NOMO-1 treated with dmso at 0.1 percent for 144 hours (cell line): ENCODE data around the gene NSUN2.

Source experiments
- DNase-seq: peaks from one replicate; lab custom pipeline; 2025; ENCODE audit not compliant: unreplicated experiment; lab: John Stamatoyannopoulos, UW

Gene NSUN2

GRCh38 chr5:6606884-6607558, 25.8 kb downstream of the NSUN2 start:
- DNase-seq = no peak

- no peak for DNase-seq
Measured at GRCh38 chr5:6604946-6605345, 27.9 kb downstream of the NSUN2 start.

GRCh38 chr5:6604341-6604740, 28.5 kb downstream of the NSUN2 start:
- DNase-seq = no peak

DNA sequence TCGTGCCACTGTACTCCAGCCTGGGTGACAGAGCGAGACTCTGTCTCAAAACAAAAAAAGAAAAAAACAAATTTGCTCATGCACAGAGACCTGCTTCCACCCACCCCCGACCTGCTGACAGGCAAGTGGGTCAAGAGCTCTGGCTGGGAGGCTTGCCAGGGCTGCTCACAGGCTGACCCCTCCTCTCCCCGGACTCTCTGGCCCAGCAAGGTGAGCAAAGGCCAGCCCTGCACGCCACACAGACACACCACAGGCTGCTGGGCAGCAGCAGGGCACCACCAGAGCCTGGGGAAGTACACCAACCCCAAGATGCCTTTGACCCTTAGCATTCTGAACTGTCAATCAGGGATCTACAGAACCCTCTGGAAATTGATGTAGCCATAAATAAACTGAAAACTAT, 29.2 kb downstream of the NSUN2 start:
- no peak for DNase-seq

- DNase-seq = no peak
Measured at GRCh38 chr5:6602441-6602840, 30.4 kb downstream of the NSUN2 start.

DNA sequence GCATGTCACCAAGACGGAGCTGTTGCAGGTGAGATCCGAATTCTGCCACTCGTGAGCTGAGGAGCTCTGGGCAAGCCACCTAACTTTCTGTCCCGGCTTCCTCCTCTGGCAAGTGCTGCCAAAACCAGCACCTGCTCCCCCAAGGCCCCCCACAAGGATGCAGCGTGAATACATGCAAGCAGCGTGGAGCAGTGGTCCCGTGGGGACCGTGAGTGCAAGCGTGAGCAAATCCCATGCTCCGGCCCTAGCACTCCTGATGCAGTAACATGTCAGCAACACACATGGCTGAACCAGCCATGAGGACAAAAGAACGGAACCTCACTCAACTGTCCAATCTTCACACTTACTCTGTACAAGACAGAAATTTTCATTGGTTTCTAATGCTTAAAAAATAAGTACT, 31.0 kb downstream of the NSUN2 start:
- DNase-seq = no peak

GRCh38 chr5:6601271-6601670, 31.6 kb downstream of the NSUN2 start:
- no peak for DNase-seq

GRCh38 chr5:6599739-6600138, 33.1 kb downstream of the NSUN2 start:
- DNase-seq = no peak

DNA sequence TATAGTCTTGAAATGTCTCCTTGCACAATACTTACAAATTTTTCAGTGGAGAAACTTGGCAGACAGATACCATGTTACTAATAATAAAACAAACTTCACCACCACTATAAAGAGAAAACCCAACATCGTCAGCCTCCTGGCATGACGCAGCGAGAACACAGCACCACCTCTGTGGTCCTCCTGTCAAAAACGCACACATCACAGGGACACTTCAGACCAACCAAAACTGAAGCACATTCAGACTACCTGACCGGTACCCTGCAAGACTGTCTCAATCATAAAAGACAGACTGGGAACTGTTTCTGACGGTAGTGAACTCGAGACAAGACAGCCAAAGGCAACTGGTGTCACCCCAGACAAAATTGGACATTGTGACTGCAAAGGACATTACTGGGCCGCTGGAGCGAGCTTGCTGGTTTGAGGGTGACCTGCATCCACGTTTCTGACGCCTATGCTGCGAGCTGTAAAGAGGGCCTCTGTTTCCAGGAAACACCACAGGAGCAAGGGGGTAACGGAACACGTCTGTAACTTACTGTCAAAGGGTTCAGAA, 34.4 kb downstream of the NSUN2 start:
- DNase-seq = no peak

GRCh38 chr5:6597557-6597956, 35.3 kb downstream of the NSUN2 start:
- no peak for DNase-seq

GRCh38 chr5:6596388-6596787, 36.5 kb downstream of the NSUN2 start:
- DNase-seq = no peak

DNA sequence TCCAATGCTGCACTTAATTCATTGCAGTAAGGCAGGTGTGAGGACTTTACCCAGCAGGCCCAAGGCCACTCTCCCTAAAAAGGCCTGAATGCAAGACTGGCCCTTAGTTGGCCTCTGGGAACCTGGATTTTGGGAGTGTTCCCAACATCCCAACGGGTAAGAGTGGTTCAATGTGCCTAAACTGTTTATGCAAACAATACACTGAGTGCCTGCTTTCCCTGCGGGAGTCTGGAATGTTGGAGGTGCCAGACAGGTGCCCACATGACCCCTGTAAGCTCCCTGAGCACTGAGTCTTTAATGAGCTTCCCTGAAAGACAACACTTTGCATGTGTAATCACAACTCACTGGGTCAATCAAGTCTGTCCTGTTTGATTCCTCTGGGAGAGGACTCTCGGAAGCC, 37.4 kb downstream of the NSUN2 start:
- DNase-seq = no peak

- DNase-seq = no peak
Measured at GRCh38 chr5:6594066-6594465, 38.8 kb downstream of the NSUN2 start.

DNA sequence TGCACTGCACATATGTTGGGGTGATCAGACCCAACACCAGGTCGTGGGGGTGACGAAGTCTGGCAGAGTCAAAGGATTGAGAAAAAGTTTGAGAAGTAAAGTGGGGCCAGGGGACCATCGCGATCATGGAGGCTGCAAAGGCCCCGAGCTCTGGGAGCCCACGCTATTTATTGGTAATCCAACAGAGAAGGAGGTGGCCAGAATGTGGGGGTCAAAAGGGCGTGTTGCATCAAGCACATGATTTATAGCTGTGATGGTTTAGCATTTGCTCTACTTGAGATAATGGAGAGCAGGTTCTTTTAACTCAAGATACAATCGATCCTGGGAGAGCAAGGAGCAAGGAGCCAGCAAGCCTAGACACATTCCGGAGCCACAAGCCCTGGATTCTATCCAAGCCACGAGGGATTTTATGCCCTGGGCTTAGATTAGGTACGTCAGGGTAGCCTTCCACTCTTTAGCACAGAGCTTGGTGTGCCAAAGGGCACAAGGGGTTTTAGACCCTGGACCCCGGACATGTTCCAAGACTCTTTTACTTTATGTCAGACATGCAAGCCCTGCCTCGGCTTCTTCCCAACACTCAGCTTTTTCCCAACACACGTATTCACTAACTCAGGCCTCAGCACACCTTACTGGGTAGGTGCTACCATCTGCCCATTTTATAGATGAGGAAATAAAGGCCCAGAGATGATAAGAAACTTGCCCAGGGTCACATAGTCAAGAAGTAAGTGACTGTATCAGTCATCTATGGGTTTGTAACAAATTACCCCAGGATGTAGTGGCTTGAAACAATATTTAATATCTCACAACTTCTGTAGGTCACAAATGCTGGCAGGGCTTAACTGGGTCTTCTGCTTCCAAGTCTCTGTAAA, 39.5 kb downstream of the NSUN2 start:
- DNase-seq = no peak

DNA sequence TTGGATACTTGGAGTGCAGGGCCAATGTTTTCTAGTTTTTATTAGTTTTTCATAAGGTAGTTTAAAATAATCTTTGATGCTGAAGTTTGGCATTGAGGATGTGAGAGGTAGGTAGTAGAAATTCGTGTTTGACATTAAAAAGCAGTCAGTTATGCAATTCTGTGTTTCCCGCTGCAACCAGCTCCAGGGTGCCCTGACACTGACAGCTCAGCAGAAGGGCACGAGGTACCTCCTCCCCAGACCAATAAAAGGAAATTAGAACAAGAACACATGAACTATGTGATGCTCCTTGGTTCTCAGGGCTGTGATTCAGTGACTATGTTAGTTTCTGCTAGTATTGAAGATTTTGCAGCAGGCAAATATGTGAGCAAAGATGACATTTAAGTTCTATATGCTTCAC, 40.2 kb downstream of the NSUN2 start:
- no peak for DNase-seq

DNA sequence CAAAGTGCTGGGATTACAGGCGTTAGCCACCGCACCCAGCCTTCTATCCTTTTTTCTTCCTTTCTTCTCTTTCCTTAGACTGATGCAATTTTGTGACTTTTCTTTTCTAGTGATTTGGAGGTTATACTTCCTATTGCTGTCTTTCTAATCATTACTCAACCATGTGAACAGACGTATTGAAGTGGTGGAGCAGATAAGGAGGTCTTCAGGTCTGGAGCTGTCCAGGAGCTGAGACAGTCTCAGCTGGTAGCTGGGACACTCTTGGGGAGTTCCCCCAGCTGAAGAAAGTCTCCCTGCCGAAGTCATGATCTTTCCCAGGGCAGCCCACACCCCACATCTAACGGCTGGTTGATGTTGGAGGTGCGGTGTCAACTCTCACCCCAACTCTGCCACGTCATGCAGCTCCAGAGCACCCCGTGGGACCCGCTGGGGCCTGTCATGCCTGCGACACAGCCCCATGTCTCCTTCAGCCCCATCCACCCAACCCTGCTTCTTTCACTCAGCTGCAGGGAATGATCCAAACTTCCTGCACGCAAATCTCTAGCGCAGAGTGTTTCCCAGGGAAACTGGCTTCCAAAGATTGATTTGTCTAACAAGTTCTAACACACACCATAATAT, 41.1 kb downstream of the NSUN2 start:
- DNase-seq = no peak

DNA sequence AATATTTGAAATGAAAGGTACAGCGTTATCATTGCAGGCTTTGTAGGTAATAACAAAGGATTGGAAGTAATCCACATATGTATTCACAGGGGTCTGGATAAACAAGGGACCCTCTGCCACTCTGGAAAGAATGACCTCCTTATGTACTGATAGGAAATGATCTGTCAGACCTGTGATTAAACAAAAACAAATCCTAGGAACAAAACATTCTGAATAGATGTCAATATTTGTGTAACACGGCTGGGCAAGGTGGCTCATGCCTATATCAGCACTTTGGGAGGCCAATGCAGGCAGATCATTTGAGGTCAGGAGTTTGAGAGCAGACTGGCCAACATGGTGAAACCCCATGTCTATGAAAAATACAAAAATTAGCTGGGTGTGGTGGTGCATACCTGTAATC, 42.3 kb downstream of the NSUN2 start:
- DNase-seq = no peak

DNA sequence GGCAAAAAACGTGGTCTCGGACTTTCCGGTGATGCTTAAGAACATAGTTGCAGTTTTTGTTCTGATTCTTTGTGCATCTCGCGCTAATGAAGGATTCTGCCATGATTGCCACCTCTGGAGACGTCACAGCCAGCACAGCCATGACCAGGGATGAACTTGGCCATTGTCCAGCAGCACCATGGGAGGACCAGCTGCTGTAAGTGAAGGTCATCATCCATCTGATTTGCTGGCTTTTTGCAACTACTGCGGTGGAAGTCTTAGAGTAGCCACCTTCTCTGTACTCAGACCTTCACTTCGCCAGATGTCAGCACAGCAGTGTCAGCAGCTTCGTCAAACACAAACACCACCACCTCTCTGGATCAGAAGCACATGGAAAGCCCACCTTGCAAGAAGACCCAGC, 45.7 kb downstream of the NSUN2 start:
- no peak for DNase-seq

DNA sequence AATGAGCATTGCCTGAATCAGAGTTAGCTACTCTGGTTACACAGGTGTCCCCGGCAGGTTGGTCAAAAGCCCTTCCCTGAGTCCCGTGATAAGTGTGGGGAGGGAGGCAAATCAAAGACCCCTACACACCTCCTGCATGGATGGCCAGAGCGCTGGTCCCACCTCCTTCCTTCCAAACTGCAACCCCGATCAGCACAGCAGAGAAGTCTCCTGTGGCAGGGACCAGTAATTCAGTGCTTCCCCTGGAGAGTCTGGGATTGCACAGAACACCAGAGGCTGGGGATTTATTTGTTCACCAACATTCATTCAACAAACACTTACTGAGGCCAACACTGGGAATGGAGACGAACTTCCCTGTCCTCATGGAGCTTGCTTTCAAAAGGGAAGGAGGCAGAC, 46.2 kb downstream of the NSUN2 start:
- no peak for DNase-seq

GRCh38 chr5:6585939-6586646, 46.8 kb downstream of the NSUN2 start:
- DNase-seq = no peak

DNA sequence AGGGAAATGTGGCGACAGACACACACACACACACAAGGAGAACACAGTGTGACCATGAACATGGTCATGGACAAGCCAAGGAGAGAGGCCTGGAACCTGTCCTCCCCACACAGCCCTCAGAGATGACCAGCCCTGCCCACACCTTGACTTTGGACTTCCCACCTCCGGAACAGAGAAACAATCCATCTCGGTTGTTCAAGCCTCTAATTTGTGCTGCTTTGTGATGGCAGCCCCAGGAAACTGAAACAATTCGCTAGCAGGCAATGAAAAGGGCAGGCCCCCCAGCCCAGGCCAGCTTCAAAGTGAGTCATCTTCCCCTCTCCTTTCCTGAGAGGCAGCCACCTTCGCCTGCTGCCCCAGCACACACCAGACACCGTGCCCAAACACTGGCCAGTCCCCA, 47.7 kb downstream of the NSUN2 start:
- no peak for DNase-seq
